Upper lobe of right lung (tissue), 1 donor: Measurements from ENCODE around the gene SNRPA1. TPM values are rescaled to one million over a fixed set of nuclear protein-coding genes. Genes with fewer than 3 reads are reported as not detected.

Experiments used
- ATAC-seq: fragments of 200-7000 bp; cut with Tn5 transposase; one replicate; pipeline ENCODE4 v1.9.1; 2020; ENCODE audit warnings: mild to moderate bottlenecking, moderate library complexity
- DNase-seq: peaks from one replicate; pipeline ENCODE4 v3.0.0-alpha.2; 2020
- H3K27ac ChIP-seq: fragments of 200-600 bp; one replicate; pipeline ENCODE4 v1.8.0; 2022
- H3K27me3 ChIP-seq: fragments of 200-600 bp; one replicate; pipeline ENCODE4 v1.8.0; 2022; ENCODE audit warnings: mild to moderate bottlenecking
- H3K36me3 ChIP-seq: fragments of 200-600 bp; one replicate; pipeline ENCODE4 v1.8.0; 2022
- H3K4me1 ChIP-seq: fragments of 200-600 bp; one replicate; pipeline ENCODE4 v1.8.0; 2022
- H3K4me3 ChIP-seq: fragments of 200-600 bp; one replicate; pipeline ENCODE4 v1.8.0; 2022; ENCODE audit warnings: mild to moderate bottlenecking
- H3K9me3 ChIP-seq: fragments of 200-600 bp; one replicate; pipeline ENCODE4 v1.8.0; 2022
- CTCF ChIP-seq: fragments of 200-600 bp; IDR thresholded peaks from one replicate; pipeline ENCODE4 v1.8.0; 2022; ENCODE audit warnings: antibody characterized with exemption
- intact Hi-C: fragments of 100-400 bp; cut with DNase I; formaldehyde crosslinking; loops from one replicate; pipeline ENCODE4 v1.11.0; 2022
- total RNA-seq: library from RNA; stranded (reverse); fragmentation: NEBNext Ultra II Directional; extraction: Animal tissue kit (Norgen Biotek cat#: 25700); gene quantifications from one replicate; pipeline ENCODE4 v1.2.1, GENCODE V29; 2021
- donor health status: DM: no; HTN: yes; CAD: no; lungs with severe emphysema.

The SNRPA1 gene
- total RNA-seq, 1 donor from 2014 or later, result 40.7 TPM

GRCh38 chr15:101310508-101310907 is 15.5 kb upstream of the SNRPA1 start:
- Histone ChIP-seq H3K9me3 (no peaks in the 10 kb centered on the region), H3K36me3 (no peaks in the 10 kb centered on the region), H3K27ac (no peak overlapping the region), H3K27me3 (no peaks in the 10 kb centered on the region), H3K4me3 (no peak overlapping the region), H3K4me1 (no peaks in the 10 kb centered on the region)
- no peak for ATAC-seq
- peak; percentile 46 for DNase-seq
- intact Hi-C loops, result no loop called here
- no peak for TF ChIP-seq CTCF

GRCh38 chr15:101310161-101310480 is 15.1 kb upstream of the SNRPA1 start:
- Histone ChIP-seq H3K27me3 (no peaks in the 10 kb centered on the region), H3K36me3 (no peaks in the 10 kb centered on the region), H3K4me3 (no peak overlapping the region), H3K9me3 (no peaks in the 10 kb centered on the region), H3K27ac (no peak overlapping the region), H3K4me1 (no peaks in the 10 kb centered on the region)
- no peak for TF ChIP-seq CTCF
- intact Hi-C loops, result no loop called here
- DNase-seq (peak; percentile 56), ATAC-seq (no peak)

GRCh38 chr15:101309436-101310160 is 14.6 kb upstream of the SNRPA1 start:
- Histone ChIP-seq H3K27ac (no peak overlapping the region), H3K4me1 (no peaks in the 10 kb centered on the region), H3K27me3 (no peaks in the 10 kb centered on the region), H3K36me3 (no peaks in the 10 kb centered on the region), H3K4me3 (no peak overlapping the region), H3K9me3 (no peaks in the 10 kb centered on the region)
- DNase-seq (peak; percentile 50), ATAC-seq (no peak)
- TF ChIP-seq CTCF, result no peak
- intact Hi-C loops, result loop anchor here (10.0 kb wide), 1 partner anchor 335 kb away; no protein-coding TSS in a partner anchor

GRCh38 chr15:101308604-101309435 is 13.8 kb upstream of the SNRPA1 start:
- no peaks in the 10 kb centered on the region for H3K9me3 ChIP-seq
- intact Hi-C loops, result loop anchor here (10.0 kb wide), 1 partner anchor 336 kb away; no protein-coding TSS in a partner anchor
- no peaks in the 10 kb centered on the region for H3K36me3 ChIP-seq
- H3K27ac ChIP-seq, result no peak overlapping the region
- H3K4me1 ChIP-seq, result no peaks in the 10 kb centered on the region
- DNase-seq (peak; percentile 40), ATAC-seq (no peak)
- H3K4me3 ChIP-seq, result no peak overlapping the region
- no peaks in the 10 kb centered on the region for H3K27me3 ChIP-seq
- no peak for TF ChIP-seq CTCF

- Histone ChIP-seq H3K27ac (no peak overlapping the region), H3K4me3 (no peak overlapping the region), H3K4me1 (no peaks in the 10 kb centered on the region), H3K36me3 (no peaks in the 10 kb centered on the region), H3K27me3 (no peaks in the 10 kb centered on the region), H3K9me3 (no peaks in the 10 kb centered on the region)
- intact Hi-C loops, result loop anchor here (10.0 kb wide), 1 partner anchor 337 kb away; no protein-coding TSS in a partner anchor
- ATAC-seq (no peak), DNase-seq (peak; percentile 51)
- no peak for TF ChIP-seq CTCF
Measured at GRCh38 chr15:101307897-101308603, 13.0 kb upstream of the SNRPA1 start.
